HG03060 (cell line): ENCODE measurements around the gene DHFR.

Source experiments
- ATAC-seq: cut with Tn5 transposase; IDR thresholded peaks from one replicate; pipeline ENCODE4 v1.9.1; 2021; ENCODE audit warnings: low read depth, moderate number of reproducible peaks; ENCODE audit not compliant: unreplicated experiment

DHFR gene

GRCh38 chr5:80656425-80656824 is 1.6 kb upstream of the DHFR start:
- ATAC-seq = no peak

DNA sequence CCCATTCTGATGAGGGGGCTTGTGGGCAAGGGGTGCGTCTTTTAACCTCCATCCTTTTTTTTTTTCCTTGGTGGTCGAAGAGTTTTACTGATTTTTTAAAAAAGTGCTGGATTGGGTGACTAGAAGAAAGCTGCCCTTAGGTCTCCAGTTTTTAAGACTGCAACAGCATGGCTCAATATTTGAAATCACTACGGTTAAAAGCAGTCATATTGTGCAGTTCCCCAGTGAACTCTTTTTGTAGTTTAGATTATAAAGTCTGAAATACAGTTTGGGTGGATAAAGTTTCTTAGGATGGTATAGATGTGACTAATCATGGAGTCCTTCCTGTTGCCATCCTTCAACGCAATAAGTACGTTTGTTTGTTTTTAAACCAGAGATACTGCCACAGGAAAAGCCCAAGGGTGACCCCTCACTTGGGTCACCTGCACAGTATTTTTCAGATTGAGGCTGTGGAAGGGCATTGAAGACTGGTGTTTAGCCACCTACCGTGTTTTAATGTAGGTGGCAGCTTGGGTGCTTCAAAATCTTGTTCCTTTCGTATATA is 520 bp upstream of the DHFR start:
- no peak for ATAC-seq

DNA sequence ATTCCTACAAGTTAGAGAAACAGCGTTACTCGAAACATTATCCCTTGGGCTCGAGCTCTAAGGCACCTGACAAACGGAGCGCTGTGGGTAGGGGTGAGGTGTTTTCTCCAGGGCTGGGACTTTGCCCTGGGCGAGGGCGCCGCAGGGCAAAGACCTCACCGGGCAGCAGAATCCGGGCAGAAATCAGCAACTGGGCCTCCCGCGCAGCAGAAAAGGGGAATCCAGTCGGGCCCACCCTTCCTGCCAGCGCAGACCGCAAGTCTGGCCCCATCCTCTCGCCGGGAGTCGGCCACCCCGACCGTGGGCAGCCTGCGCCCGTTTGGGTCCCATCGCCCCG is 761 bp downstream of the DHFR start:
- ATAC-seq = no peak

GRCh38 chr5:80653502-80653901 is 1.3 kb downstream of the DHFR start:
- ATAC-seq = no peak

DNA sequence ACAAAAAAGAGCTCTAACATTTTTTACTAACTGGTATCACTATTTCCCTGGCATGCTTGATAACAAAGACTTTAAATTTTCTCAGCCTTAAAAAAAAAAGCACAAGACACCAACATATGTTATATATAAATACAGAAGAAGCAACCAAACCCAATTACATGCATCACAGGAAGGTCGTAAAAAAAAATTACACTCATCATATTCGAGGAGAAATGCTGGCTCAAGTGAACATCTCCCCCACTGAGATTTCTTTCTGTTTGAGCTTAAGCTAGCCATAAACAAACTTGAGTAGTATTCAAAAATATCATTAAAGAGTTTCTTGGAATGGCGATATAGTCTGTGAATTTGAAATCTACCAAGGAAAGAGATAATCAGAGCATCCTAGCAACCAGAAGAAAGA is 7.9 kb downstream of the DHFR start:
- ATAC-seq = no peak

- no peak for ATAC-seq
These were observed 9.9 kb downstream of the DHFR start for GRCh38 chr5:80644900-80645299.

GRCh38 chr5:80641353-80641752 is 13.4 kb downstream of the DHFR start:
- ATAC-seq = no peak

DNA sequence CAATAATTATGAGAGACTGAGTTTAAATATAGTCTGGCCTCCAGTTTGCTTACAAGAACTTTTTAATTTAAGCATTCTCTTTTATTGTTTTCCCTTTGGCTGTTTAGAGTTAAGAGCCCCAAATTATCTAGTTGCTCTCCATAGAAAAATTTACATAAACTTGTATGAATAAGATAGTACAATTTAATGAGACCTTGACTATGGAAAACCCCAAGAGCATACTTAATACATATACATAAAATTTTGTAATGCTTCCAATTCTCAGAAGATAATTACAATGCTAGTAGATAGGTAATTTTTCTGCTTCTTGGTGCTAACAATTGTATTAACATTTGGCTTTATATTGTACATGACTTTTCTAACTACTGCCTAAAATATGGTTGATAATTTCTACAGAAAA is 20.6 kb downstream of the DHFR start:
- no peak for ATAC-seq

DNA sequence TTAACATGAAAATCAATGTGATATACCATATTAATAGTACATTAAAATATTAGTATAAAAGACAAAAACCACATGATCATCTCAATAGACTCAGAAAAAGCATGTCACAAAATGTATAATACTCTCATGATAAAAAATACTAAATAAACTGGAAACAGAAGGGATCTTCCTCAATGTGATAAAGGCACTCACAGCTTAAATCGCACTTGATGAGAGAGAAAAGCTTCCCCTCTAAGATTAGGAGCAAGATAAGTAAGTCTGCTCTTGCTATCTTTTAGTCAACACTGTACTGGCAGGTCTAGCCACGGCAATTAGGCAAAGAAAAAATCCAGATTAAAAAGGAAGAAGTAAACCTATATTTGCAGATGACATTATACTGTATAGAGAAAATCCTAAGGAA is 22.1 kb downstream of the DHFR start:
- no peak for ATAC-seq

DNA sequence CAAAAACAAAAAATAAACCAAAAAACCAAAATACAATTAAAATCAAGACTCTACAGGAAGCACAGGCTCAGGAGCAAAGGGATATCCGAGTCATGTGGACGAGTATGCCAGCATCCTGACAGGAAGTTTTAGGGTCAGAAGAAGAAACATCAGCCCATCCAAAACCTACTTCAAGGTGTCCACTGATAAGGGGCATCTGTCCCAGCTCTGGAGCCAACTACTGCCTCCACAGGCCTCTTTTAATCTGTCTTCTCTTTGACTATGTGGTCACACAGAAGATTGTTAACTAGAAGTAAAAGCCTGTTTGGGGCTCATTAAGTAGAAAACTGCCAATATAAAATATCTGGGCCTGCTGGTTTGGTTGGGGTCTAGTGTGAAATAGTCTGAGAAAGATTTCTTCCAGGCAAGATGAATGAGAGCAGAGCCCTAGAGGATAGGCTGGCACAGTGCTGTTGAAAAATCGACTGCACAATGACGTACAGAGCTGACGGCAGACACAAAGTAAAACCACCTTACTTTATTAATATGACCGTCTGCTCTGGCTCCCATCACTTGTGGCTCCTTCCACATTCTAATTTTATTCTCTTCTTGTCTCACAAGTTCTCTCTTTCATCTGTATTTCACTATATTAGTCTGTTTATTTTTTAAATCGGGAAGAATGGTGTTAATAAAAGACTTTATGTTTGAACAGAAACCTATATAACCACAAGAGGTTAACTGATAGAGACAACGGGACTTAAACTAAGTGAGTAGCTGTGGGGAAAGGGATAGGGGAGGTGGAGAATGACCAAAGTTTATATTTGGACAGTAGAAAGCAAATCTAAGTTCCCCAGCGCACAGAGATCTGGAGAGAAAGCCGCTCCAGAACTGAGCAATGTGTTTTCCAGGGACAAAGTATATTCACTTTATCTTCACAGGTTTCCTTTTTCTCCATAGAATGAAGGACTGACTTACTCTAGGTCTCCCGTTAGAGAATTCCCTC is 23.2 kb downstream of the DHFR start:
- ATAC-seq = no peak

DNA sequence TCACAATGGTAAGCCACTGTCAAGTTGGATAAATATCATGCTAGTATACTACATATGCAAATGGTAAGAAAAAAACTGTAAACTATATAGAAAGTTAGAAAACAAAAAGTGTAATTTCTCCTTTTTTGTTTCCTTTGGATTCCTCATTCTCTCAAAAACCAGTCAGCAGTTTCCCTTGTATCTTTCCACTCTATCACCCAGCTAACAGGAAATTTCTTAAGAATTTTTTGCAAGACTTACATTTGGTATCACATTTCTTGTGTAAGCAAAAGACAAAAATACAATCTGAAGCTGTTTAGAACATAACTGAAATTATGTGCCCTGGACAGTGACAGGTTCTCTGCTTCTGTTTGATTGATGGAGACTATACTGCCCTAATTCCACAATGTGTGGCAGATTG is 25.5 kb downstream of the DHFR start:
- ATAC-seq = no peak

DNA sequence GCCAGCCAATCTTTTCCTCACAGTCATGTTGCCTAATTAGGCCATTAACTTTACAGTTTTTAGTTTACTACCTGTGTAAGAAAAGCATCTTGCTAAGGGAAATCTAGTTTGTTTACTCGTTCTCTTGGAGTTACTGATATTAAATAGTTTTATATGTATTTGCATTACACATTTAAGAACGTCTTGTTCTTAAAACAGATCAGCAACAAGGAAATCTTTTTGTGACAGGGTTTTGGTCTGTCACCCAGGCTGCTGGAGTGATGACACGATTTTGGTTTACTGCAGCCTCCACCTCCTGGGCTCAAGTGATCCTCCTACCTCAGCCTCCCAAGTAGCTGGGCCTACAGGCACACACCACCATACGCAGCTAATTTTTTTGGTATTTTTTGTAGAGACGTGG is 29.6 kb downstream of the DHFR start:
- ATAC-seq = no peak

- no peak for ATAC-seq
These were observed 30.8 kb downstream of the DHFR start for GRCh38 chr5:80623999-80624398.

- no peak for ATAC-seq
These were observed 32.0 kb downstream of the DHFR start for GRCh38 chr5:80622756-80623155.

- no peak for ATAC-seq
These were observed 34.6 kb downstream of the DHFR start for GRCh38 chr5:80620211-80620610.

DNA sequence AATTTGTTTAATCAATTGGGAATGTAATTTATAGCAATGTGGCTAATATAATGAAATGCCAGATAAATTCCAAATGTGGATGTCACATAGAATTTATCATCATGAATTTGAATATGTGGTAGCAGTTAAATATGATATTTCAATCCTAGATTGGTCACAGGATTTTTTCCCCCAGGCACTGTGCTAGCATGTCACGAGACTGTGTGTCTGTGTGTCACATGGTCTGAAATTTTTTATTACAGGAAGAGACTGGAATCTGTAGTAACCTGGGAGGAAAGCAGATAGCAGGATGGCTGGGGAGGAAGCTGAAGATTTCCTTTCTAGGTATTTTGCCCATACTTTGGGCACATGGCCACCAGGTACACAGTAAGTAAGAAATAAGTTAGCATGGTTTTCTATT is 35.7 kb downstream of the DHFR start:
- ATAC-seq = no peak

DNA sequence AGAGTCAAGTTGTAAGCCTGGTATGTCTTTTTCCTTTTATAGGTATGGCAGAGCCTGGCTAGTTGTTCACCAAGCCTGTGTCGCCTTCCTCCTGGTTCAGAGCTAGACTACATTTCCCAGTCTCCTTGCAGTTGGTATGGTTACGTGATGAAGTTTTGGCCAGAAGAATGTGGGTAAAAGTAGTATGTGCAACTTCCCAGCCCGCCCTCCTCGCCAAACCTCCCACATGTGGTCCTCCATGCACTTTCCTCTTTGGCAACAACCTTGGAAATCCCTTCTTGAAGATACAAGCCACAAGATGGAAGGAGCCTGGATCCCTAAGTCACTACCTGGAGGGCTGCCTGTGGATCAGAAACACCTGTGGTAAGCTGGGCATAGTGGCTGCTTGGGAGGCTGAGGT is 36.3 kb downstream of the DHFR start:
- ATAC-seq = no peak

DNA sequence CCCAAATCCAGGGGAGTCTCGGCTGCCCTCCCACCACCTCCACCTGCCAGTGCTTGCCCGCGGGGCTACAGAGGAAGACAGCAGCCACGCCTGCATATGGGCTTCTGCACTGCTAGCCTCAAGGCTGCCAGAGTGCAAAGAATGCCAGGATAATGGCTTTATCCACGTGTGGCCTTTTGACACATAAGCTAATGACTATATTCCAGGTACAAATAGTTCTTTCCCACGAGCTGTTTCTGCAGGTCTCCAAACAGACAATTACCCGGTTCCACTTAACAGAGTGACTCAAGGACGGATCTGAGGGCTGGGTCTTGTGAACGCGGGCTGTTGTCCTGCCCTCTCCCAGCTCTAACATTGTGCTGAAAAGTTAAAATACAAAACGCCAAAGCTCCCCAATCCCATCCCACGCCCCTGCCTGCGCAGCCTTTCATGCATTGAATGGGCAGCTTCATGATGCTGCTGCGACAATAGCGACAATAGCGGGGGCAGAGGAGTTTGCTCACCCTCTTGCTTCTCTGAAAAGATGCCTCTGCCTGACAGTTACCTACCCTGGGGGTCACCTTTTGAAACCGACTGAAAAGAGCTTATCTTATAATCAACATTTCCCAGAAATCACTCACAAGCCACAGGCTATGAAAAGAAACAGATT is 39.4 kb downstream of the DHFR start:
- no peak for ATAC-seq

DNA sequence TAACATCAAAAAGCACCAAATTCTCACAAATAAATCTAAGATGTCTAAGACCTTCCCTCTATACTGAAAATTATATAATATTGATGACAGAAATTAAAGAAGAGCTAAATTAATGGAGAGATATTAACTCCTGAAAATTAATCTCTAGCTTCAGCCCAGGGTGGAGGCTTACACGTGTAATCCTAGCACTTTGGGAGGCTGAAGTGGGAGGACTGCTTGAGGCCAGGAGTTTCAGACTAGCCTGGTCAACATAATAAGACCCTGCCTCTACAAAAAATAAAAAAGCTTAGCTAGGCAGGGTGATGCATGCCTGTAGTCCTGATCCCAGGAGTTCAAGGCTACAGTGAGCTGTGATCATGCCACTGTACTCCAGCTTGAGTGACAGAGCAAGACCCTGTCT is 45.1 kb downstream of the DHFR start:
- ATAC-seq = no peak

GRCh38 chr5:80608731-80609130 is 46.1 kb downstream of the DHFR start:
- ATAC-seq = no peak

GRCh38 chr5:80607832-80608231 is 47.0 kb downstream of the DHFR start:
- no peak for ATAC-seq

- ATAC-seq = no peak
These were observed 47.4 kb downstream of the DHFR start for GRCh38 chr5:80607343-80607742.
